Heart left ventricle (tissue), 13 donors: ENCODE measurements around the gene FILIP1.

Experiments
- CTCF ChIP-seq, 12 donors: fragments of 200-600 bp; sonication (generic) in 4 of 12; IDR thresholded peaks; one replicate each; pipeline versions ENCODE4 v1.5.0 to v1.8.0; 2018 to 2022; ENCODE audit warnings: antibody characterized with exemption in 12 of 12, mild to moderate bottlenecking in 5 of 12
- POLR2A ChIP-seq, 2 donors: fragments of 450-650 bp; IDR thresholded peaks; one replicate each; pipeline ENCODE4 v1.6.1; 2017; ENCODE audit warnings: antibody characterized with exemption in 2 of 2, mild to moderate bottlenecking in 2 of 2, moderate library complexity in 2 of 2
- donor health status: ischemic (EF 13 %, LVEDD 7.1; RV severe dilation, severe dysfunction).
- donor health status: DM: no; HTN: yes; CAD: no.
- donor health status: DM: no; HTN: no; CAD: no.
- donor health status: ischemic (EF 25% LVEDD 6.9; RV normal size, moderate dysfunction).
- donor health status: ischemic (EF 25% LVEDD 5.7; RV mildly dilated, moderate dysfunction).
- donor health status: ischemic (EF 35%, LVEDD 5.7; RV mildly dilated, moderate dysfunction).
- donor health status: nonischemic (EF 11% LVEDD 7.7; RV severe dilation, severe dysfunction).
- donor health status: DM: yes; HTN: yes; CAD: no.
- donor health status: PGD.
- donor health status: ischemic (EF 29% LVEDD 5.4; RV normal size, mild dysfunction).
- donor health status: nonischemic (EF 23%, LVEDD 6.1; RV moderate dilation, normal function).

GRCh38 chr6:75378101-75378500, 115.5 kb downstream of the FILIP1 start:
- TF ChIP-seq CTCF (IDR thresholded peaks at IDR 0.05) (no peak), POLR2A (IDR thresholded peaks at IDR 0.05) (no peak)
